Activated CD8-positive, alpha-beta memory T cell treated with anti-CD3 and anti-CD28 coated beads, Interleukin-2, amount 50 U/mL, for 24 hours (primary cell): ENCODE measurements around the gene ITSN2.

ENCODE experiments used
- DNase-seq: peaks from one replicate; pipeline ENCODE4 v3.0.0-alpha.2; 2020; ENCODE audit errors: extremely low read depth

Gene ITSN2

DNA sequence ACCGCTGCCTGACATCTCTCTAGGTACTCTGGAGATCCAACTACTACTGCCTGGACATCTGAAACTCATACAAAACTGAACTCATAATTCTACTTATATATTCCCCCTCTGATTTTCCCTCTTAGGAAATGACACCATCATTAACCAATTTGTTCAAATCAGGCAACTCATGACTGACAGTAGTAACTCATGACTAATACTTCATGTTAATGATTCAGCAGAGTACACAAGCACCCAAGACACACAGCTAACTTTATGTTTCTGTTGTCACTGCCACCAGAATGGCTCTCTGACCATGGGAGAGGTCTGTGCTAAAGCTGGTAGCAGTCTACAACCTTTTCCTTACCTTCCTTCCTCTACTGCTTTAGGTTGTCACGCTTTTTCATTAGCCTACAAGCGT, 91.1 kb downstream of the ITSN2 start:
- DNase-seq: no peak

DNA sequence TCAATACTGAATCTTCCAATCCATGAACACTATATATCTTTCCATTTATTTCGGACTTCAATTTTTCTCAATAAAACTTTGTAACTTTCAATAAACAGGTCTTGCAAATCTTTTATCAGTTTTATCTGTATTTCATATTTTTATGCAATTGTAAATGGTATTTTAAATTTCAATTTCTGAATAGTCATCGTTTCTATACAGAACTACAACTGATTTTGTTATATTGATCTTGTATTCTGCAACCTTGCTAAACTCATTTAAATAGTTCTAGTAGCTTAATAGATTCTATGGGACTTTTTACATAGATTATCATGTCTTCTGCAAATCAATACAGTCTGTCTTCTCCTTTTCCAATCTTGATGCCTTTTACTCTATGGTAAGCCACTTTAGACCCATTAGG, 95.1 kb downstream of the ITSN2 start:
- no peak for DNase-seq

DNA sequence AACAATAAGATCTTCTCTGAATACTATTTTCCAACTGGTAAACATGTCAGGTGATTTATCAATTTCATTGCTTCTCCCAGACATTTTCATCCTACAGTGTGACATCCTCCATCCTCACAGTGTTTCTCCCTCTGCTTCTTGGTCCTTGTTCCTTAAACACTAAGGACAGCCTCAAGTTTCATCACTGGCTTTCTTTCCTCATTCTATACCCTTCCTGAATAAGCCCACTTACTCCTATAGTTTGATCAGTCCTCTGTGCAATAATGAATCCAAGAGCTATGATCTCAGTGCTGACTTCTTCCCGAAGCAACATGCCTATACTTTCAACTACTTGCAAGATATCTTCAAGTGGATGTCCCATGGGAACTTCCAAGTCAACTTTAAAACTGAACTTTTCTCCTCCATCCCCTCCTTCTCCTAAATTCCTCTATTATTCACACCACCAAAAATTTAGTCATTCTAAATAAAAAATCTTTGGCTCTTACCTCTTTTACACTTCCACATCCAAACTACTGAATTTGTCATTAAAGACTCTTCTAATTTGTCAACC, 97.8 kb downstream of the ITSN2 start:
- no peak for DNase-seq

- DNase-seq: no peak
Measured at GRCh38 chr2:24261441-24261840, 98.9 kb downstream of the ITSN2 start.

GRCh38 chr2:24259316-24259715, 101.0 kb downstream of the ITSN2 start:
- no peak for DNase-seq

- no peak for DNase-seq
Measured at GRCh38 chr2:24258718-24259117, 101.6 kb downstream of the ITSN2 start.

DNA sequence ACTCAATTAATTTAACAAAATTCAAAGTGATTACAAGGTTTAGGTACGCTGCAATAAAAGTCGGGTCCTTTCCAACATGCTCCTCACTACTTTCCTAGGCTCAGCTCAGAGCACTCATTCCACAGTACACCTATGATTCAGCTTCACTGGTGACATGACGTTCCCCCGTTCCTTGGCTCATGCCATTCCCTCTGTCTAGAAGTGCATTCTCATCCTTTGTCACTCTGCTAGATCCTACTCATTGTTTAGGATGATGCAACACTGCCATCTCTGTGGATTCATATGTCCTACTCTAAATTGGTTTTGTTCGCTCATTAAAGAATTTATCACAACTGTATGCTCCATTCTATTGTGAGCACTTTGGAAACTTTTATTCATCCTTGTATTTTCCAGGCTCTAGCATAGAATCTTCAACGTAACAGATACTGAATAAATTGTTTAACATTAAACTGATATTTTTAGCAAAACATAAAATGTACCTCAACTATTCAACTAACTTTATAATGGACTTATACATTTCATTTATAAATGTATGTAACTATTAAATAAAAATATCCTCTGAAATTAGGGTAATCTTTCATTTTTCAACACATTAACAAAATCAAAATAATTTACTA, 106.9 kb downstream of the ITSN2 start:
- no peak for DNase-seq

GRCh38 chr2:24247592-24247991, 112.7 kb downstream of the ITSN2 start:
- DNase-seq: no peak

GRCh38 chr2:24247164-24247563, 113.2 kb downstream of the ITSN2 start:
- no peak for DNase-seq

DNA sequence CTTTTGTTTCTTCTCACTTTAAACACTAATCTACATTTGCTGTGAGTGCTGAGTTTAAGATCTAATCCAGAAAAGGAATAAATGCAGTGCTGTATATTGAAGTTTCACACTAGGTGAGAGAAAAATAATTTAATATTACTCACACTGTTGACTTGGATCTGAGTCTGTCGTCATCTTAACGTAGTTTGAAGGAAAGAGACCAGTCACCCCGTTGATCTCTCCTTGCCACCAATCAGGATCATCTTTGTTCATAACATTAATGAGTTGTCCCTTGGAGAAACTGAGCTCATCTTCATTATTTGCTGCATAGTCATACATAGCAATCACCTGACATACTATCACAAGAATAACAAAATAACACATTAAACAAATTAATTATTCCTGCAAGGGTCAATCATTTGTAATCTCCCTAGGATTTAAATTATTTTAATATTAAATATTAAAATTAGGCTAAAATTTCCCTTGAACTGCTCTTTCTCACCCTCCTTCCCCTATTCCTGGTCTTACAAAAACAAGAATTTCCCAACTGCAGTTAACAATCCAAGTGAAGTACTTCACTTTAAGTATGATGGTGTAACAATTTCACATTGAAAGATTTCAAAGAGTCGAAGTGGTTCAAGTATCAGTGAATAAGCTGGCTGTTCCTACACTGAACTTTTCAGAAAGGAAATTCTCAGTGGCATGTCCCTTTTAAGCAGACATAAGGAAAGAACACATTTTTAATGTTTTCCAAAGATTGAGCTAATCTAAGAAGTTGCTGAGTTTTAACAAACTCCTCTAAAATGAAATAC, 114.2 kb downstream of the ITSN2 start:
- DNase-seq: no peak

DNA sequence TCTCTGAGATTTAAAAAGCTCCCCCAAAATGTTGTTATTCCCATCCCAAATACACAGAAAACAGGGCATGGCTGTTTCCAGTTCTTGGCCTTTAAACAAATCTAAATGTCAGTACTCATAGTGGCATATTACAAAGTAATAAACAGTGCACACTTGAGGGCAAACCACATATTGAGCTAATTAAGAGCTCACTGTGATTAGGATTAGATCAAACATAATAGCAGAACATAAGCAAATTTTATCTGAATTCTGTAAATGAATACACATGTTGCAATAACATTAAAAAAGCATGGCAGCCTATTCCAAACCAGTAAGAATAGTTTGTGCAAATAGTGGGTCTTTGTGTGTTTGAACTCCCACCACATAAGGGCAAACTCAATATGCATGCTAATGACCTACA, 118.8 kb downstream of the ITSN2 start:
- DNase-seq: no peak

DNA sequence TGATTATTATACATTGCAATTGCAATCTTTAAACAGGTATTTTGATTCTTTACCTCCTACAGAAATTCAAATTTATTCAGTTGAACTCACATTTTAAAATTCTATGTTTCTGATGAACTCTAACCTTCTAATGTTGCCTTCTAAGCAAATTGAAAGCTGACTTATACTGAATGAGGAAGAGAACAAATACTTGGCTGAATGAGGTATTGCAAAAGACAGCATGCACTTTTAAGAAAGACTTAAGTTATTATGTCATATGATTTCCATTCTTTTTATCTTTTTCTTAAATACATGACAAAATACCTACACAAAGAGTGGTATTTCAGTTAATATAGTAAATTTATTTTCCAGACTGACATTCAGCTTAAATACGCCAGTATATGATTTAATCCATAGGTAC, 120.8 kb downstream of the ITSN2 start:
- no peak for DNase-seq

- no peak for DNase-seq
Measured at GRCh38 chr2:24238158-24238557, 122.2 kb downstream of the ITSN2 start.

- DNase-seq: no peak
Measured at GRCh38 chr2:24237313-24237712, 123.0 kb downstream of the ITSN2 start.

DNA sequence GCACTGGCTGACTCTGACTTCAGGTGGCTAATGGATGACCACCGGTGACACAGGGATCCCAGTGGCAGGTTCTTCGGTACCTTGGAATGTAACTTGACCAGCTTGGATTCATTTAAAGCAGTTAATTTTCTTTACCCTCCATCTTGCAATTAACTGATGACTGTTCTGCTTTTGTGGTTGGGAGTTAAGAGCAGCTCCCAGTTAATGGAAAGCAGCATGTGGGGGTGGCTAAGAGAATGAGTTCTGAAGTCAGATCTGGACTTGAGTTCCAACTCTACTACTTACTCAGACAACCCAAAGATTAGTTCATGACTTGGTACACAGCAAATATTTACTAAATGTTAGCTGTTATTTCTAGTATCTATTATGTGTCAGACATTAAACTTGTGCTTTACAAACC, 127.0 kb downstream of the ITSN2 start:
- no peak for DNase-seq

DNA sequence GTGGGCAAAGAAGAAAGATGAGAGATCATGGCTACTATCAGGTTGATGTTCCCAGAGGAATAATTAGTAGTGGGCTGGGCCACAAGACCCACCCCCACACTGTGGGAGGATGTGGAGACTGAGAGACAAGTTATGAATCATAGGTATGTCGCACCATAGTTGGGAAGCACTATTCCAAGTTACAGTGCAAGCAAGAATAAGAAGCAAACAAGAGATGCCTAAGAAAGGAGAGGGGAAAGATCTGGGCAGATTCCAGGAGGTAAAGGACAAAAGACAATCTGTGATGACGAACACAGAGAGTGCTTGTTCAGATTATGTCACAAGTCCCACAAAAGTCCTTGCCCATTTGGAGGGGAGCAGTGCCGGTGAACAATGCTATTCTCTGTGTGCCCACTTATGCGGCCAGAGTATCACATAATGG, 128.9 kb downstream of the ITSN2 start:
- DNase-seq: no peak

- no peak for DNase-seq
Measured at GRCh38 chr2:24228470-24228869, 131.9 kb downstream of the ITSN2 start.

GRCh38 chr2:24225499-24226242, 134.7 kb downstream of the ITSN2 start:
- DNase-seq: no peak

DNA sequence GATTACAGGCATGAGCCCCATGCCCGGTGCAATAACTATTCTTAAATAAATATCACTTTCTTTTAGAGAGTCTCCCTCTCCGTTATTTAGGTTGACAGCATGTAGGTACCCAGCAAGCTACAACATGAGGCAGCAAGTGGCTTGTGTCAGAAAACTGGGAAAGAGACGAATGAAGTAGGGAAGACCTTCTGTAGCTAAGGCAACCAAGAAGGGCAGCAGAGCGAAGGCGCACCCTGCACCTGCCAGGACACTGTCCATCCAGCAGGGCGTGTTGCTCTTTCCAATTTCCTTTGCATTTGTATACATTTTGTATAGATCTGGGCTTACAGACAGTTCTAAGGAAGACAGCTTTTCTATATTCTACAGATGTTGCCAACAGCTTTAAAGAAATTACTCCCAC, 137.4 kb downstream of the ITSN2 start:
- no peak for DNase-seq

DNA sequence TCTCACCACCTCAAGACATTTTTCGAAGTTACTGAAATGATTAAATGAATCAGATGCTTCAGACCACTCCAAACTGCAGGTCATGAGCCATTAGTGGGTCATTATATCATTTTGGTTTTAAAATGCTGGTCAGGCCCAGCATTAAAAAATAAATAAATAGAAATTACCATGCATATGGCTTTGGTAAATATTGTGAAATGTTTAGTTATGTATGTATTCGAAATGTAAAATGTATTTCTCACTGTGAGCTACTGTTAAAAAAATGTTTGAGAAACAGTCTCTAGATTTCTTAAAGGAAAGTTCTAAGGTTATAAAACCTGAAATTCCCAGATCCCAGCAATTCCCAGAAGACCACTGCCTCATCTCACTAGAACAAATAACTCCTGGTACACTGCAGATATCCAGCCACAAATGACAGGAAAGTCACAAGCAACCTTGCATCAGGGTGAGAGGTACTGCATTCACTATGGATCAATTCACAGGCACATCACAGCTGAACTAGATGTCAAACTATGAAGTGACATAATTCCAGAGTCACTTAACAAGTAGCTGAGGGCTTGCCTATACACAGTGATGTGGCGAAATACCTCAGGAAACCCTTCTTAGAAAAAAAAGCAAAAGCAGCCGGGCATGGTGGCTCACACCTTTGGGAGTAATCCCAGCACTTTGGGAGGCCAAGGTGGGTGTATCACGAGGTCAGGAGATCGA, 138.8 kb downstream of the ITSN2 start:
- no peak for DNase-seq

- DNase-seq: no peak
Measured at GRCh38 chr2:24220554-24221291, 139.6 kb downstream of the ITSN2 start.
